Body of pancreas (tissue), 4 donors: ENCODE results near the gene ADRM1.

Source experiments
- POLR2A ChIP-seq, 3 donors: fragments of 450-650 bp; IDR thresholded peaks; one replicate each; pipeline ENCODE4 v1.6.1; 2016; ENCODE audit warnings: antibody characterized with exemption in 3 of 3, mild to moderate bottlenecking in 2 of 3
- TF ChIP-seq, protein P1 (sequence below), 7 experiments: fragments of 450-650 bp in 4 of 7; fragments of 200-600 bp in 3 of 7; sonication (generic) in 3 of 7; IDR thresholded peaks; one replicate each; pipeline ENCODE4 v1.5.1; 2016 to 2019; ENCODE audit warnings: antibody characterized with exemption in 7 of 7

DNA sequence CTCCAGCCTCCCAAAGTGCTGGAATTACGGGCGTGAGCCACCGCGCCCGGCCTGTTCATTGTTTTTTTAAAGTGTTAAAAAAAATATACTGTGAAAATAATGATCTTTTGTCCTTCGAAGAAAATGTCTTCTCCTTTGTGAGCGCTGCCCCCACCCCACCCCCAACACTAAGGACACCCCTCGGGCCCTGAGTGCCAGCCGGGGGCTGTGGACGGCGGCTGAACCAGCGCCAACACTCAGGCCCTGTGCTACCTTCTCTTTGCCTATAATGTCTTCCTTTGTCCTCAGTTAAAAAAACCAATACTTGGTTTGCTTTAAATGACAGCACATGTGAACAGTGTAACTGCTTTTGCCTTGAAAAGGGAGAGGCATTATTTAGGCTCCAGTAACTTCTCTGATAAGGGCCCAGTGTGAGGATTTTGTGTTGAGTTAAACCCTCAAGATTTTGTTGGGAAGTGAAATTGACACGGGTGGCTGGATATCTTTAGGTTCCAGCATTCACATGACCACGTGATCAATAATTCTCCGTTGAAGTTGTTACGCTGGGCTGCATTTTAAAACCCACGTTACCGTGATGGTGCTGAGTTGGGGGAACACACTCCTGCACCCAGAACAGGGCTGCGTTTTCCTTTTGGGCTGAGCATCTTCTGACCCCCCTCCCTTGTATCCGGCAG is 9.5 kb upstream of the ADRM1 start:
- TF ChIP-seq, protein P1, sequence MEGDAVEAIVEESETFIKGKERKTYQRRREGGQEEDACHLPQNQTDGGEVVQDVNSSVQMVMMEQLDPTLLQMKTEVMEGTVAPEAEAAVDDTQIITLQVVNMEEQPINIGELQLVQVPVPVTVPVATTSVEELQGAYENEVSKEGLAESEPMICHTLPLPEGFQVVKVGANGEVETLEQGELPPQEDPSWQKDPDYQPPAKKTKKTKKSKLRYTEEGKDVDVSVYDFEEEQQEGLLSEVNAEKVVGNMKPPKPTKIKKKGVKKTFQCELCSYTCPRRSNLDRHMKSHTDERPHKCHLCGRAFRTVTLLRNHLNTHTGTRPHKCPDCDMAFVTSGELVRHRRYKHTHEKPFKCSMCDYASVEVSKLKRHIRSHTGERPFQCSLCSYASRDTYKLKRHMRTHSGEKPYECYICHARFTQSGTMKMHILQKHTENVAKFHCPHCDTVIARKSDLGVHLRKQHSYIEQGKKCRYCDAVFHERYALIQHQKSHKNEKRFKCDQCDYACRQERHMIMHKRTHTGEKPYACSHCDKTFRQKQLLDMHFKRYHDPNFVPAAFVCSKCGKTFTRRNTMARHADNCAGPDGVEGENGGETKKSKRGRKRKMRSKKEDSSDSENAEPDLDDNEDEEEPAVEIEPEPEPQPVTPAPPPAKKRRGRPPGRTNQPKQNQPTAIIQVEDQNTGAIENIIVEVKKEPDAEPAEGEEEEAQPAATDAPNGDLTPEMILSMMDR (IDR thresholded peaks at IDR 0.05): no peak
- TF ChIP-seq POLR2A (IDR thresholded peaks at IDR 0.05): no peak
